CD14-positive monocyte (primary cell): ENCODE measurements around the gene DISP1. TPM values are rescaled to one million over a fixed set of nuclear protein-coding genes. Genes with fewer than 3 reads are reported as not detected.

Experiments
- DNase-seq, 3 donors: peaks; one replicate each; pipeline ENCODE4 v3.0.0-alpha.2; 2011 to 2022
- H2AFZ ChIP-seq: 2 replicates; pipeline ENCODE4 v1.6.0; 2012; ENCODE audit warnings: mild to moderate bottlenecking, low read depth, low read length, inconsistent platforms; ENCODE audit not compliant: insufficient read depth, poor library complexity, severe bottlenecking
- H3K27ac ChIP-seq, 2 donors: 1 replicate in 1 of 2; 2 replicates in 1 of 2; pipeline ENCODE4 v1.5.1; 2012 to 2013; ENCODE audit warnings: low read length in 2 of 2, control low read depth in 1 of 2, inconsistent platforms in 1 of 2, low read depth in 1 of 2, mild to moderate bottlenecking in 1 of 2
- H3K27me3 ChIP-seq, 2 donors: one replicate each; pipeline versions ENCODE4 v1.6.0 to v1.6.1; 2011 to 2013; ENCODE audit warnings: low read length in 2 of 2; ENCODE audit not compliant: control insufficient read depth in 2 of 2, insufficient read depth in 2 of 2
- H3K36me3 ChIP-seq, 2 donors: replicated peaks in 1 of 2; 1 replicate in 1 of 2; 2 replicates in 1 of 2; pipeline versions ENCODE4 v1.5.1 to v1.6.1; 2012 to 2013; ENCODE audit warnings: low read length in 2 of 2, control low read depth in 1 of 2, inconsistent platforms in 1 of 2, mild to moderate bottlenecking in 1 of 2; ENCODE audit not compliant: insufficient read depth in 2 of 2, control insufficient read depth in 1 of 2
- H3K4me1 ChIP-seq, 2 donors: 1 replicate in 1 of 2; 2 replicates in 1 of 2; pipeline versions ENCODE4 v1.5.1 to v1.6.1; 2012 to 2013; ENCODE audit warnings: low read length in 2 of 2, control low read depth in 1 of 2, inconsistent platforms in 1 of 2, mild to moderate bottlenecking in 1 of 2, moderate library complexity in 1 of 2; ENCODE audit not compliant: insufficient read depth in 2 of 2, control insufficient read depth in 1 of 2
- H3K4me2 ChIP-seq: replicated peaks from 2 replicates; pipeline ENCODE3; 2012; ENCODE audit warnings: low read length, moderate library complexity, mild to moderate bottlenecking; ENCODE audit not compliant: poor library complexity, severe bottlenecking; ENCODE audit errors: extremely low read depth
- H3K4me3 ChIP-seq, 3 experiments: fragments of 200-600 bp in 1 of 3; sonication (generic) in 1 of 3; replicated peaks in 1 of 3; 1 replicate in 2 of 3; 2 replicates in 1 of 3; pipeline ENCODE4 v1.5.1; 2011 to 2013; ENCODE audit warnings: low read length in 3 of 3, mild to moderate bottlenecking in 3 of 3, control low read depth in 2 of 3, low read depth in 2 of 3, inconsistent platforms in 1 of 3, moderate library complexity in 1 of 3
- H3K79me2 ChIP-seq: 2 replicates; pipeline ENCODE4 v1.6.0; 2012; ENCODE audit warnings: mild to moderate bottlenecking, control low read depth, inconsistent platforms, low read length, moderate library complexity; ENCODE audit not compliant: insufficient read depth
- H3K9ac ChIP-seq: 2 replicates; pipeline ENCODE4 v1.6.0; 2017; ENCODE audit warnings: low read length, mild to moderate bottlenecking; ENCODE audit not compliant: insufficient read depth, poor library complexity, severe bottlenecking
- H3K9me3 ChIP-seq, 2 donors: replicated peaks in 1 of 2; 1 replicate in 1 of 2; 2 replicates in 1 of 2; pipeline versions ENCODE4 v1.5.1 to v1.6.1; 2012 to 2013; ENCODE audit warnings: low read length in 2 of 2, control low read depth in 1 of 2; ENCODE audit not compliant: control insufficient read depth in 1 of 2, insufficient read depth in 1 of 2
- H4K20me1 ChIP-seq: 2 replicates; pipeline ENCODE4 v1.6.0; 2012; ENCODE audit warnings: mild to moderate bottlenecking, low read length, control low read depth, moderate library complexity; ENCODE audit not compliant: insufficient read depth
- H3K27ac Mint-ChIP-seq, 7 donors: one replicate each; pipeline ENCODE4 v1.8.0; 2020; ENCODE audit warnings: mild to moderate bottlenecking in 7 of 7, mixed read lengths in 7 of 7, moderate library complexity in 6 of 7, inconsistent platforms in 2 of 7
- H3K27me3 Mint-ChIP-seq, 3 donors: one replicate each; pipeline ENCODE4 v1.8.0; 2021 to 2022; ENCODE audit warnings: low read depth in 3 of 3, mild to moderate bottlenecking in 3 of 3, mixed read lengths in 3 of 3, moderate library complexity in 3 of 3, inconsistent platforms in 1 of 3
- H3K36me3 Mint-ChIP-seq, 2 donors: one replicate each; pipeline ENCODE4 v1.8.0; 2020; ENCODE audit warnings: mixed read lengths in 2 of 2, inconsistent platforms in 1 of 2, mild to moderate bottlenecking in 1 of 2
- H3K4me1 Mint-ChIP-seq: one replicate; pipeline ENCODE4 v1.8.0; 2020; ENCODE audit warnings: mild to moderate bottlenecking, mixed read lengths
- H3K4me3 Mint-ChIP-seq, 2 donors: one replicate each; pipeline ENCODE4 v1.8.0; 2020; ENCODE audit warnings: mild to moderate bottlenecking in 2 of 2, mixed read lengths in 2 of 2, moderate library complexity in 1 of 2
- H3K9me3 Mint-ChIP-seq, 7 donors: one replicate each; pipeline ENCODE4 v1.8.0; 2020 to 2022; ENCODE audit warnings: mixed read lengths in 7 of 7, mild to moderate bottlenecking in 6 of 7, moderate library complexity in 6 of 7, inconsistent platforms in 2 of 7
- CTCF ChIP-seq: fragments of 200-600 bp; IDR thresholded peaks from one replicate; pipeline ENCODE4 v1.8.0; 2022; ENCODE audit warnings: antibody characterized with exemption, mild to moderate bottlenecking
- WGBS: methylation state at CpG from one replicate; pipeline ENCODE4 v1.1.5; 2013; ENCODE audit warnings: missing lambda C conversion rate; ENCODE audit not compliant: insufficient coverage; 5-methylcytosine and 5-hydroxymethylcytosine counted together
- intact Hi-C, 2 donors: fragments of 100-400 bp; cut with micrococcal nuclease; formaldehyde crosslinking; loops; one replicate each; pipeline versions ENCODE4 v1.15.0 to v1.15.1; 2023
- polyA plus RNA-seq, 3 donors: library from polyadenylated mRNA; depleted of rRNA in 1 of 3; unstranded in 2 of 3; stranded (reverse) in 1 of 3; fragments of 300-500 nt in 2 of 3; fragments of >200 nt in 1 of 3; fragmentation: Illumina TruSeq in 2 of 3; gene quantifications; 1 replicate in 2 of 3; 2 replicates in 1 of 3; pipeline ENCODE4 v1.2.3, GENCODE V29; 2012 to 2021

DISP1 gene
- polyA plus RNA-seq, 3 donors = 0.34 to 2.1 (median 0.61) TPM

- no peaks in the 10 kb centered on the region for H3K27me3 ChIP-seq
- TF ChIP-seq CTCF = no peak
- intact Hi-C loops = no loop called here
- H3K27me3 Mint-ChIP-seq = peaks cover 0 to 7% (median 1%) of the 10 kb centered on the region in 3 donors
- H3K9me3 Mint-ChIP-seq = peaks cover 0 to 2% (median 0%) of the 10 kb centered on the region in 7 donors
- peak overlapping the region; percentile 85 to 93 (median 90) for H3K4me3 ChIP-seq
- H3K79me2 ChIP-seq = no peaks in the 10 kb centered on the region
- no peaks in the 10 kb centered on the region for H3K9me3 ChIP-seq
- H3K4me1 ChIP-seq = peaks cover 13 to 15% of the 10 kb centered on the region in 2 donors
- no peaks in the 10 kb centered on the region for H3K36me3 ChIP-seq
- H3K9ac ChIP-seq = peak overlapping the region; percentile 80
- peaks cover 18% of the 10 kb centered on the region for H3K4me1 Mint-ChIP-seq
- no peak for DNase-seq
- peak overlapping the region; percentile 79 to 92 (median 89) for H3K27ac Mint-ChIP-seq
- peak overlapping the region; percentile 98 for H2AFZ ChIP-seq
- H3K27ac ChIP-seq = peak overlapping the region; percentile 80 to 84
- peaks cover 0 to 4% of the 10 kb centered on the region in 2 donors for H3K36me3 Mint-ChIP-seq
- H4K20me1 ChIP-seq = no peaks in the 10 kb centered on the region
- H3K4me3 Mint-ChIP-seq = peak overlapping the region; percentile 91 to 97
- peak overlapping the region; percentile 94 for H3K4me2 ChIP-seq
- WGBS = no CpG with 5 or more reads among the region's 11 CpGs
Measured at GRCh38 chr1:222815440-222815765, 564 bp downstream of the DISP1 start.

GRCh38 chr1:222817529-222817928, 2.7 kb downstream of the DISP1 start:
- Histone ChIP-seq H3K79me2 (no peaks in the 10 kb centered on the region), H3K4me2 (no peak overlapping the region), H2AFZ (no peak overlapping the region), H3K9me3 (no peaks in the 10 kb centered on the region), H4K20me1 (no peaks in the 10 kb centered on the region), H3K27me3 (no peaks in the 10 kb centered on the region), H3K9ac (no peak overlapping the region), H3K36me3 (no peaks in the 10 kb centered on the region), H3K27ac (no peak overlapping the region), H3K4me1 (peaks cover 13 to 15% of the 10 kb centered on the region in 2 donors), H3K4me3 (no peak overlapping the region)
- intact Hi-C loops = no loop called here
- Mint-ChIP-seq H3K27ac (peak overlapping the region in 1 of 7 donors; percentile 59), H3K4me3 (no peak overlapping the region), H3K9me3 (peaks cover 0 to 2% (median 0%) of the 10 kb centered on the region in 7 donors), H3K36me3 (peaks cover 0 to 4% of the 10 kb centered on the region in 2 donors), H3K27me3 (peaks cover 0 to 1% (median 0%) of the 10 kb centered on the region in 3 donors), H3K4me1 (peaks cover 18% of the 10 kb centered on the region)
- peak; percentile 33 to 72 (median 55) for DNase-seq
- no peak for TF ChIP-seq CTCF
- 100% methylated on average over 1 of the region's 1 CpG for WGBS
